ENCODE results near the gene CHRNE. TPM values are rescaled to one million over a fixed set of nuclear protein-coding genes. Genes with fewer than 3 reads are reported as not detected.

The CHRNE gene
- total and polyA plus RNA-seq, 2 donors (not counting 1 experiment from before 2014, with no cell fraction given): 0.99 to 4.7 TPM

- Histone ChIP-seq H3K27ac (ENCODE audit: low read length in 2 of 2) (peak overlapping the region; percentile 32 to 93), H3K4me1 (ENCODE audit: control insufficient read depth in 2 of 2, insufficient read depth in 2 of 2, low read length in 2 of 2) (peaks cover 63 to 70% of the 10 kb centered on the region in 2 donors), H4K20me1 (ENCODE audit: control insufficient read depth, insufficient read depth, low read length, poor library complexity, severe bottlenecking) (peaks cover 43% of the 10 kb centered on the region), H3K79me2 (ENCODE audit: control insufficient read depth, insufficient read depth, low read length) (peaks cover 72% of the 10 kb centered on the region), H3K4me2 (replicated peaks; ENCODE audit: low read depth, low read length, poor library complexity, severe bottlenecking) (peak overlapping the region; percentile 98), H3K9me3 (ENCODE audit: control extremely low read depth in 1 of 3, control insufficient read depth in 2 of 3, insufficient read depth in 1 of 3, low read length in 2 of 3) (no peaks in the 10 kb centered on the region), H3K36me3 (replicated peaks in 1 of 2; ENCODE audit: control extremely low read depth in 1 of 2, control insufficient read depth in 1 of 2, extremely low read depth in 1 of 2, insufficient read depth in 2 of 2, low read length in 1 of 2) (peaks cover 0 to 44% of the 10 kb centered on the region in 2 experiments), H3K4me3 (ENCODE audit: control extremely low read depth in 1 of 5, extremely low read depth in 1 of 5, insufficient read depth in 1 of 5, low read depth in 2 of 5, low read length in 4 of 5) (peak overlapping the region in 3 of 5 experiments; percentile 12 to 27 (median 25)), H2AFZ (ENCODE audit: insufficient read depth, low read depth, low read length, poor library complexity, severe bottlenecking) (no peak overlapping the region), H3K9ac (ENCODE audit: low read length) (peak overlapping the region; percentile 38), H3K27me3 (replicated peaks in 1 of 4; ENCODE audit: control extremely low read depth in 1 of 4, control insufficient read depth in 3 of 4, insufficient read depth in 4 of 4, low read length in 3 of 4) (no peaks in the 10 kb centered on the region)
- TF ChIP-seq, protein P1, sequence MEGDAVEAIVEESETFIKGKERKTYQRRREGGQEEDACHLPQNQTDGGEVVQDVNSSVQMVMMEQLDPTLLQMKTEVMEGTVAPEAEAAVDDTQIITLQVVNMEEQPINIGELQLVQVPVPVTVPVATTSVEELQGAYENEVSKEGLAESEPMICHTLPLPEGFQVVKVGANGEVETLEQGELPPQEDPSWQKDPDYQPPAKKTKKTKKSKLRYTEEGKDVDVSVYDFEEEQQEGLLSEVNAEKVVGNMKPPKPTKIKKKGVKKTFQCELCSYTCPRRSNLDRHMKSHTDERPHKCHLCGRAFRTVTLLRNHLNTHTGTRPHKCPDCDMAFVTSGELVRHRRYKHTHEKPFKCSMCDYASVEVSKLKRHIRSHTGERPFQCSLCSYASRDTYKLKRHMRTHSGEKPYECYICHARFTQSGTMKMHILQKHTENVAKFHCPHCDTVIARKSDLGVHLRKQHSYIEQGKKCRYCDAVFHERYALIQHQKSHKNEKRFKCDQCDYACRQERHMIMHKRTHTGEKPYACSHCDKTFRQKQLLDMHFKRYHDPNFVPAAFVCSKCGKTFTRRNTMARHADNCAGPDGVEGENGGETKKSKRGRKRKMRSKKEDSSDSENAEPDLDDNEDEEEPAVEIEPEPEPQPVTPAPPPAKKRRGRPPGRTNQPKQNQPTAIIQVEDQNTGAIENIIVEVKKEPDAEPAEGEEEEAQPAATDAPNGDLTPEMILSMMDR (IDR thresholded peaks at IDR 0.05): no peak
- TF ChIP-seq EZH2 (IDR thresholded peaks at IDR 0.05; ENCODE audit: borderline replicate concordance, insufficient read depth, low read depth, low read length, poor library complexity, severe bottlenecking): no peak
- peak; percentile 12 for ATAC-seq (ENCODE audit: low read depth)
- DNase-seq: peak; percentile 55
- POLR2A ChIA-PET: interaction anchor here (1.0 to 2.7 kb wide), 2 partner anchors 22 to 36 kb away, joined by 3 to 9 read pairs; partner anchors contain the start of gene SPAG7
- CTCF ChIA-PET: interaction anchor here (1.2 to 1.3 kb wide), 2 partner anchors 22 to 36 kb away, joined by 3 read pairs; partner anchors contain the start of gene SPAG7
- Mint-ChIP-seq H3K4me1 (peaks cover 65% of the 10 kb centered on the region), H3K4me3 (peak overlapping the region; percentile 86), H3K27ac (peak overlapping the region; percentile 89), H3K27me3 (no peaks in the 10 kb centered on the region), H3K9me3 (ENCODE audit: insufficient read depth) (no peaks in the 10 kb centered on the region)
- intact Hi-C loops (cut with micrococcal nuclease): loop anchor here (5.0 to 10.0 kb wide), 5 partner anchors 72 to 983 kb away; partner anchors contain the start of genes ATP2A3, MED11 and ZNF594
- WGBS (ENCODE audit: insufficient coverage): 40% methylated on average over 4 of the region's 7 CpGs
Measured at GRCh38 chr17:4945176-4945943, 42.5 kb upstream of the CHRNE start.

All from B cell (primary cell).